ENCODE results near the gene STAG2. TPM values are rescaled to one million over a fixed set of nuclear protein-coding genes. Genes with fewer than 3 reads are reported as not detected.

The STAG2 gene
- total and polyA plus RNA-seq, 2 experiments from 2014 or later, result 68.8 to 92.8 TPM

DNA sequence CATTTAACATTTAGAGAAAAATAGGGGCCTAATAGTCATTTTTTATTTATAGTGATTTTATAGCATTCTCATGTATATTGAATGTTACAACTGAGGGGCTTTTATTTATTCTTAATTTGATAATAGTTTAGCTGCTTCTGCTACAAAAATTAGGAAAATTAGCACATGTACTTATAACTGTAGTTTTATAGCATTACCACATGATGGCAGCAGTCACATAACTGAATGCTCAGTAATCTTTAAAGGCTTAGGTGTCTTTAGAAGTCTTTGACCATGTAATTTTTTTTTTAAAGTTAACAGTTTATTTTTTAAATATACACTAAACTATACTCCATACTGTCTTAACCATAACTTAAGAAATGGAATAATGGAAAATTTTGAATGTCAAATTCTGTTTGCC lies 136.6 kb downstream of the STAG2 start:
- no peak for TF ChIP-seq NANOG (IDR thresholded peaks at IDR 0.05; ENCODE audit: borderline replicate concordance)
- TF ChIP-seq, protein P1, sequence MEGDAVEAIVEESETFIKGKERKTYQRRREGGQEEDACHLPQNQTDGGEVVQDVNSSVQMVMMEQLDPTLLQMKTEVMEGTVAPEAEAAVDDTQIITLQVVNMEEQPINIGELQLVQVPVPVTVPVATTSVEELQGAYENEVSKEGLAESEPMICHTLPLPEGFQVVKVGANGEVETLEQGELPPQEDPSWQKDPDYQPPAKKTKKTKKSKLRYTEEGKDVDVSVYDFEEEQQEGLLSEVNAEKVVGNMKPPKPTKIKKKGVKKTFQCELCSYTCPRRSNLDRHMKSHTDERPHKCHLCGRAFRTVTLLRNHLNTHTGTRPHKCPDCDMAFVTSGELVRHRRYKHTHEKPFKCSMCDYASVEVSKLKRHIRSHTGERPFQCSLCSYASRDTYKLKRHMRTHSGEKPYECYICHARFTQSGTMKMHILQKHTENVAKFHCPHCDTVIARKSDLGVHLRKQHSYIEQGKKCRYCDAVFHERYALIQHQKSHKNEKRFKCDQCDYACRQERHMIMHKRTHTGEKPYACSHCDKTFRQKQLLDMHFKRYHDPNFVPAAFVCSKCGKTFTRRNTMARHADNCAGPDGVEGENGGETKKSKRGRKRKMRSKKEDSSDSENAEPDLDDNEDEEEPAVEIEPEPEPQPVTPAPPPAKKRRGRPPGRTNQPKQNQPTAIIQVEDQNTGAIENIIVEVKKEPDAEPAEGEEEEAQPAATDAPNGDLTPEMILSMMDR (conservative IDR thresholded peaks at IDR 0.05; ENCODE audit: low read depth in 2 of 2), result peak in 1 of 2 experiments; percentile 55; a peak in 3 of 4 replicates
- H3K36me3 ChIP-seq (ENCODE audit: insufficient read depth), result no peaks in the 10 kb centered on the region; the same call in 1 of the 2 replicates
- no peak overlapping the region for H3K27ac Mint-ChIP-seq
- H3K4me3 ChIP-seq, result no peak overlapping the region
- H2AFZ ChIP-seq, result no peak overlapping the region
- H3K36me3 Mint-ChIP-seq (ENCODE audit: low read depth), result peaks cover 41% of the 10 kb centered on the region
- no peaks in the 10 kb centered on the region for H3K4me1 Mint-ChIP-seq
- H3K4me2 ChIP-seq, result no peak overlapping the region
- H3K9me2 ChIP-seq (ENCODE audit: insufficient read depth), result no peaks in the 10 kb centered on the region
- no peak overlapping the region for H3K27ac ChIP-seq (ENCODE audit: low read depth)
- H3K27me3 Mint-ChIP-seq (ENCODE audit: insufficient read depth, low read depth, poor library complexity), result no peaks in the 10 kb centered on the region
- no peaks in the 10 kb centered on the region for H3F3A ChIP-seq (replicated peaks; ENCODE audit: low read depth)
- no peaks in the 10 kb centered on the region for H4K20me1 ChIP-seq (replicated peaks; ENCODE audit: insufficient read depth)
- H3K4me1 ChIP-seq (ENCODE audit: insufficient read depth), result no peaks in the 10 kb centered on the region
- ATAC-seq (no peak), DNase-seq (ENCODE audit: low spot score) (peak; percentile 27)
- no peaks in the 10 kb centered on the region for H3K79me2 ChIP-seq (replicated peaks; ENCODE audit: insufficient read depth)
- H3K9me3 Mint-ChIP-seq, result no peaks in the 10 kb centered on the region
- H3K27me3 ChIP-seq (ENCODE audit: insufficient read depth), result no peaks in the 10 kb centered on the region
- H3K4me3 Mint-ChIP-seq, result no peak overlapping the region

DNA sequence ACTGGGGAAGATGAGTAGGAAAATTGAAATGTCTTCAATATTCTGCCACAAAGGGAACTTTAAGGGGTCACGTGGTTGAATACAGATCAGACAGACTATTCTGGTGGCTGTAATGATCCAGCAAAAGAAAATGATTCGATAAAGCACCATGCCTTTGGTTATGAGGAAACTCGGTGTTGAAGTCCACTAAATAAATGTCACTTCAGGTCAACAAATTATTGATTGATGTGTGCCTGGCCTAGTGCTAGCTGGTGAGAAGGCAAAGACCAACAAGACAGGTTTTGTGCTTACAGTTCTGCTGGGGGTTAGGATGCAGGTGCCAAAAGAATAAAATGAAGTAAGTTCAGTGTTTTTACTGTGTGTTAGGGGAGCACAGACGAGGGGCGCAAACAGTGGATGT lies 142.5 kb downstream of the STAG2 start:
- Mint-ChIP-seq H3K4me1 (no peaks in the 10 kb centered on the region), H3K27ac (no peak overlapping the region), H3K27me3 (ENCODE audit: insufficient read depth, low read depth, poor library complexity) (no peaks in the 10 kb centered on the region), H3K9me3 (peaks cover 6% of the 10 kb centered on the region; the same call in 2 of the 3 replicates), H3K4me3 (no peak overlapping the region), H3K36me3 (ENCODE audit: low read depth) (peaks cover 15% of the 10 kb centered on the region; the same call in 2 of the 3 replicates)
- DNase-seq (ENCODE audit: low spot score) (no peak), ATAC-seq (no peak)
- no peaks in the 10 kb centered on the region for H3K36me3 ChIP-seq (ENCODE audit: insufficient read depth)
- H3K4me2 ChIP-seq, result no peak overlapping the region
- H4K20me1 ChIP-seq (replicated peaks; ENCODE audit: insufficient read depth), result no peaks in the 10 kb centered on the region
- H3K9me2 ChIP-seq (ENCODE audit: insufficient read depth), result no peaks in the 10 kb centered on the region
- H3F3A ChIP-seq (replicated peaks; ENCODE audit: low read depth), result no peaks in the 10 kb centered on the region
- H3K27me3 ChIP-seq (ENCODE audit: insufficient read depth), result no peaks in the 10 kb centered on the region
- no peak overlapping the region for H2AFZ ChIP-seq
- H3K4me3 ChIP-seq, result no peak overlapping the region
- no peaks in the 10 kb centered on the region for H3K4me1 ChIP-seq (ENCODE audit: insufficient read depth)
- H3K27ac ChIP-seq (ENCODE audit: low read depth), result no peak overlapping the region
- no peaks in the 10 kb centered on the region for H3K79me2 ChIP-seq (replicated peaks; ENCODE audit: insufficient read depth)
- TF ChIP-seq, protein P2, sequence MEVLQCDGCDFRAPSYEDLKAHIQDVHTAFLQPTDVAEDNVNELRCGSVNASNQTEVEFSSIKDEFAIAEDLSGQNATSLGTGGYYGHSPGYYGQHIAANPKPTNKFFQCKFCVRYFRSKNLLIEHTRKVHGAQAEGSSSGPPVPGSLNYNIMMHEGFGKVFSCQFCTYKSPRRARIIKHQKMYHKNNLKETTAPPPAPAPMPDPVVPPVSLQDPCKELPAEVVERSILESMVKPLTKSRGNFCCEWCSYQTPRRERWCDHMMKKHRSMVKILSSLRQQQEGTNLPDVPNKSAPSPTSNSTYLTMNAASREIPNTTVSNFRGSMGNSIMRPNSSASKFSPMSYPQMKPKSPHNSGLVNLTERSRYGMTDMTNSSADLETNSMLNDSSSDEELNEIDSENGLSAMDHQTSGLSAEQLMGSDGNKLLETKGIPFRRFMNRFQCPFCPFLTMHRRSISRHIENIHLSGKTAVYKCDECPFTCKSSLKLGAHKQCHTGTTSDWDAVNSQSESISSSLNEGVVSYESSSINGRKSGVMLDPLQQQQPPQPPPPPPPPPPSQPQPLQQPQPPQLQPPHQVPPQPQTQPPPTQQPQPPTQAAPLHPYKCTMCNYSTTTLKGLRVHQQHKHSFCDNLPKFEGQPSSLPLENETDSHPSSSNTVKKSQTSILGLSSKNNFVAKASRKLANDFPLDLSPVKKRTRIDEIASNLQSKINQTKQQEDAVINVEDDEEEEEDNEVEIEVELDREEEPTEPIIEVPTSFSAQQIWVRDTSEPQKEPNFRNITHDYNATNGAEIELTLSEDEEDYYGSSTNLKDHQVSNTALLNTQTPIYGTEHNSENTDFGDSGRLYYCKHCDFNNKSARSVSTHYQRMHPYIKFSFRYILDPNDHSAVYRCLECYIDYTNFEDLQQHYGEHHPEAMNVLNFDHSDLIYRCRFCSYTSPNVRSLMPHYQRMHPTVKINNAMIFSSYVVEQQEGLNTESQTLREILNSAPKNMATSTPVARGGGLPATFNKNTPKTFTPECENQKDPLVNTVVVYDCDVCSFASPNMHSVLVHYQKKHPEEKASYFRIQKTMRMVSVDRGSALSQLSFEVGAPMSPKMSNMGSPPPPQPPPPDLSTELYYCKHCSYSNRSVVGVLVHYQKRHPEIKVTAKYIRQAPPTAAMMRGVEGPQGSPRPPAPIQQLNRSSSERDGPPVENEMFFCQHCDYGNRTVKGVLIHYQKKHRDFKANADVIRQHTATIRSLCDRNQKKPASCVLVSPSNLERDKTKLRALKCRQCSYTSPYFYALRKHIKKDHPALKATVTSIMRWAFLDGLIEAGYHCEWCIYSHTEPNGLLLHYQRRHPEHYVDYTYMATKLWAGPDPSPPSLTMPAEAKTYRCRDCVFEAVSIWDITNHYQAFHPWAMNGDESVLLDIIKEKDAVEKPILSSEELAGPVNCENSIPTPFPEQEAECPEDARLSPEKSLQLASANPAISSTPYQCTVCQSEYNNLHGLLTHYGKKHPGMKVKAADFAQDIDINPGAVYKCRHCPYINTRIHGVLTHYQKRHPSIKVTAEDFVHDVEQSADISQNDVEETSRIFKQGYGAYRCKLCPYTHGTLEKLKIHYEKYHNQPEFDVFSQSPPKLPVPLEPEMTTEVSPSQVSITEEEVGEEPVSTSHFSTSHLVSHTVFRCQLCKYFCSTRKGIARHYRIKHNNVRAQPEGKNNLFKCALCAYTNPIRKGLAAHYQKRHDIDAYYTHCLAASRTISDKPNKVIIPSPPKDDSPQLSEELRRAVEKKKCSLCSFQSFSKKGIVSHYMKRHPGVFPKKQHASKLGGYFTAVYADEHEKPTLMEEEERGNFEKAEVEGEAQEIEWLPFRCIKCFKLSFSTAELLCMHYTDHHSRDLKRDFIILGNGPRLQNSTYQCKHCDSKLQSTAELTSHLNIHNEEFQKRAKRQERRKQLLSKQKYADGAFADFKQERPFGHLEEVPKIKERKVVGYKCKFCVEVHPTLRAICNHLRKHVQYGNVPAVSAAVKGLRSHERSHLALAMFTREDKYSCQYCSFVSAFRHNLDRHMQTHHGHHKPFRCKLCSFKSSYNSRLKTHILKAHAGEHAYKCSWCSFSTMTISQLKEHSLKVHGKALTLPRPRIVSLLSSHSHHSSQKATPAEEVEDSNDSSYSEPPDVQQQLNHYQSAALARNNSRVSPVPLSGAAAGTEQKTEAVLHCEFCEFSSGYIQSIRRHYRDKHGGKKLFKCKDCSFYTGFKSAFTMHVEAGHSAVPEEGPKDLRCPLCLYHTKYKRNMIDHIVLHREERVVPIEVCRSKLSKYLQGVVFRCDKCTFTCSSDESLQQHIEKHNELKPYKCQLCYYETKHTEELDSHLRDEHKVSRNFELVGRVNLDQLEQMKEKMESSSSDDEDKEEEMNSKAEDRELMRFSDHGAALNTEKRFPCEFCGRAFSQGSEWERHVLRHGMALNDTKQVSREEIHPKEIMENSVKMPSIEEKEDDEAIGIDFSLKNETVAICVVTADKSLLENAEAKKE (CRISPR knock-in tag; IDR thresholded peaks at IDR 0.05), result no peak
- no peak for TF ChIP-seq CREB1 (CRISPR knock-in tag; IDR thresholded peaks at IDR 0.05; ENCODE audit: low read depth)
- TF ChIP-seq NANOG (IDR thresholded peaks at IDR 0.05; ENCODE audit: borderline replicate concordance), result no peak
- TF ChIP-seq, protein P3, sequence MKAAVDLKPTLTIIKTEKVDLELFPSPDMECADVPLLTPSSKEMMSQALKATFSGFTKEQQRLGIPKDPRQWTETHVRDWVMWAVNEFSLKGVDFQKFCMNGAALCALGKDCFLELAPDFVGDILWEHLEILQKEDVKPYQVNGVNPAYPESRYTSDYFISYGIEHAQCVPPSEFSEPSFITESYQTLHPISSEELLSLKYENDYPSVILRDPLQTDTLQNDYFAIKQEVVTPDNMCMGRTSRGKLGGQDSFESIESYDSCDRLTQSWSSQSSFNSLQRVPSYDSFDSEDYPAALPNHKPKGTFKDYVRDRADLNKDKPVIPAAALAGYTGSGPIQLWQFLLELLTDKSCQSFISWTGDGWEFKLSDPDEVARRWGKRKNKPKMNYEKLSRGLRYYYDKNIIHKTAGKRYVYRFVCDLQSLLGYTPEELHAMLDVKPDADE (IDR thresholded peaks at IDR 0.05), result no peak
- no peak for TF ChIP-seq POLR2AphosphoS5 (IDR thresholded peaks at IDR 0.05; ENCODE audit: low read depth)
- no peak for TF ChIP-seq JUNB (IDR thresholded peaks at IDR 0.05; ENCODE audit: unreplicated experiment)
- TF ChIP-seq ZNF114 (CRISPR knock-in tag; IDR thresholded peaks at IDR 0.05), result no peak
- TF ChIP-seq ZNF331 (CRISPR knock-in tag; IDR thresholded peaks at IDR 0.05; ENCODE audit: low read depth), result no peak
- no peak for TF ChIP-seq EZH2 (IDR thresholded peaks at IDR 0.05; ENCODE audit: low read depth, unreplicated experiment)
- TF ChIP-seq, protein P1 (conservative IDR thresholded peaks at IDR 0.05; ENCODE audit: low read depth in 2 of 2), result no peak
- TF ChIP-seq EZH2phosphoT487 (IDR thresholded peaks at IDR 0.05; ENCODE audit: unreplicated experiment), result no peak
